Endothelial cell of coronary artery (primary cell): ENCODE measurements around the gene TRAPPC10. TPM values are rescaled to one million over a fixed set of nuclear protein-coding genes. Genes with fewer than 3 reads are reported as not detected.

Experiments used
- total RNA-seq: library from RNA; depleted of rRNA; stranded (reverse); fragments of >200 nt; gene quantifications from 2 replicates; pipeline ENCODE4 v1.2.3, GENCODE V29; 2014

Gene TRAPPC10
- 16.1 and 21.8 TPM in 2 replicates for total RNA-seq

GRCh38 chr21:44011579-44012473 lies at the start of gene TRAPPC10:
TSS of gene TRAPPC10 (plus strand) at chr21:44012309. CDS start at chr21:44012494, 185 bp downstream.

GRCh38 chr21:44107026-44107501 lies 95.0 kb downstream of the TRAPPC10 start, which contains the start of gene PWP2:
TSS of gene PWP2 (plus strand) at chr21:44107399. CDS start at chr21:44107417, 18 bp downstream.

Other genes starting within 250 kb of the TRAPPC10 start
- gene CSTB, start 236.0 kb upstream of the TRAPPC10 start, total RNA-seq, result 8.9 and 13.9 TPM in 2 replicates
- 18.4 and 22.7 TPM in 2 replicates for gene RRP1, start 222.7 kb upstream of the TRAPPC10 start, total RNA-seq
- gene AGPAT3, start 147.1 kb upstream of the TRAPPC10 start, total RNA-seq, result 26.6 and 48.9 TPM in 2 replicates
- gene PWP2, start 95.1 kb downstream of the TRAPPC10 start, total RNA-seq, result 4.0 and 27.4 TPM in 2 replicates
- gene GATD3, start 121.4 kb downstream of the TRAPPC10 start, total RNA-seq, result 20.4 and 33.9 TPM in 2 replicates
- gene ICOSLG, start 228.6 kb downstream of the TRAPPC10 start, total RNA-seq, result 0.54 and 1.3 TPM in 2 replicates
- gene DNMT3L, start 249.6 kb downstream of the TRAPPC10 start, total RNA-seq, result not detected in 2 replicates